Activated CD8-positive, alpha-beta T cell treated with anti-CD3 and anti-CD28 coated beads, Interleukin-2, amount 10 ng/mL, durations not matched to agents 7 days and 5 days (primary cell): ENCODE measurements around the gene TFAP2A. TPM values are rescaled to one million over a fixed set of nuclear protein-coding genes. Genes with fewer than 3 reads are reported as not detected.

Experiments used
- ATAC-seq: fragments of 150-1000 bp; cut with Tn5 transposase; one replicate; pipeline ENCODE4 v1.10.0; 2021; ENCODE audit warnings: moderate library complexity
- CTCF ChIA-PET: fragments of 350-600 bp; sonication (Branson Sonifier 250); formaldehyde crosslinking; loops from one replicate; lab custom pipeline; 2021; ENCODE audit warnings: antibody characterized with exemption; lab: Charles Lee
- POLR2A ChIA-PET: fragments of 350-600 bp; sonication (Branson Sonifier 250); formaldehyde crosslinking; loops from one replicate; lab custom pipeline; 2021; ENCODE audit warnings: antibody characterized with exemption; lab: Charles Lee
- DNase-seq: peaks from one replicate; pipeline ENCODE4 v3.0.0-alpha.2; 2020
- H3K27ac Mint-ChIP-seq: one replicate; pipeline ENCODE4 v1.8.0; 2021; ENCODE audit warnings: mild to moderate bottlenecking, mixed read lengths
- H3K27me3 Mint-ChIP-seq: one replicate; pipeline ENCODE4 v1.8.0; 2021; ENCODE audit warnings: low read depth, mixed read lengths
- H3K36me3 Mint-ChIP-seq: one replicate; pipeline ENCODE4 v1.8.0; 2021; ENCODE audit warnings: low read depth, mixed read lengths
- H3K4me1 Mint-ChIP-seq: one replicate; pipeline ENCODE4 v1.8.0; 2021; ENCODE audit warnings: low read depth, mixed read lengths
- H3K4me3 Mint-ChIP-seq: one replicate; pipeline ENCODE4 v1.8.0; 2021; ENCODE audit warnings: mild to moderate bottlenecking, mixed read lengths
- H3K9me3 Mint-ChIP-seq: one replicate; pipeline ENCODE4 v1.8.0; 2022; ENCODE audit warnings: mixed read lengths; ENCODE audit not compliant: insufficient read depth
- total RNA-seq, 2 experiments: library from RNA; stranded (reverse); gene quantifications; one replicate each; pipeline ENCODE4 v1.2.3, GENCODE V29; 2021

TFAP2A gene
- total RNA-seq, 2 experiments from 2014 or later, result not detected

DNA sequence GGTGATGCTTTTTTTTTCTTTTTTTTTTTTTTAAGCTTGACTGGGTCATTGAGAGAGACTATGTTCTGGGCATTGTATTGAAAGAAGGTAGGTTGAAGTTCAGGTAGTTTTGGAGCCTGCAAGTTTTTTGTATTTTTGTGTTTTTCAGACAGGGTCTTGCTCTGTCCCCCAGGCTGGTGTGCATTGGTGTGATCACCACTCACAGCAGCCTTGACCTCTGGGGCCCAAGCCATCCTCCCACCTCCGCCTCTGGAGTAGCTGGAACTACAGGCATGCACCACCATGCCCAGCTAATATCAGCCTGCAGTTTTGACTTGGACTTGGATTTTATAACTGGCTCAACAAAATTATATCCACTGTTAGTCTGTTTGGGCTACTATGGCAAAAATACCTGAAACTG, 31.7 kb upstream of the TFAP2A start:
- ATAC-seq (no peak), DNase-seq (no peak)
- H3K4me1 Mint-ChIP-seq, result no peaks in the 10 kb centered on the region
- no peak overlapping the region for H3K4me3 Mint-ChIP-seq
- no peaks in the 10 kb centered on the region for H3K36me3 Mint-ChIP-seq
- no peaks in the 10 kb centered on the region for H3K9me3 Mint-ChIP-seq
- ChIA-PET CTCF (no interaction called here), POLR2A (no interaction called here)
- H3K27me3 Mint-ChIP-seq, result no peaks in the 10 kb centered on the region
- H3K27ac Mint-ChIP-seq, result no peak overlapping the region

DNA sequence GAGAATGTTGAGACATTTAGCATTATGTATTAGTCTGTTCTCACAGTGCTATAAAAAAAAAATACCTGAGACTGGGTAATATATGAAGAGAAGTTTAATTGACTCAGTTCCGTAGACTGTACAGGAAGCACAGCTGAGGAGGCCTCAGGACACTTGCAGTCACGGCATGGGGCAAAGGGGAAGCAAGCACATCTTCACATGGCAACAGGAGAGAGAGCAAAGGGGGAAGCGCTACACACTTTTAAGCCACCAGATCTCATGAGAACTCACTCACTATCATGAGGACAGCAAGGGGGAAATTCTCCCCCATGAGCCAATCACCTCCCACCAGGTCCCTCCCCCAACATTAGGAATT, 26.8 kb upstream of the TFAP2A start:
- no peak overlapping the region for H3K27ac Mint-ChIP-seq
- H3K36me3 Mint-ChIP-seq, result no peaks in the 10 kb centered on the region
- H3K9me3 Mint-ChIP-seq, result no peaks in the 10 kb centered on the region
- no peak for ATAC-seq
- CTCF ChIA-PET, result no interaction called here
- no peak for DNase-seq
- no peaks in the 10 kb centered on the region for H3K4me1 Mint-ChIP-seq
- H3K4me3 Mint-ChIP-seq, result no peak overlapping the region
- peaks cover 3% of the 10 kb centered on the region for H3K27me3 Mint-ChIP-seq
- POLR2A ChIA-PET, result no interaction called here

DNA sequence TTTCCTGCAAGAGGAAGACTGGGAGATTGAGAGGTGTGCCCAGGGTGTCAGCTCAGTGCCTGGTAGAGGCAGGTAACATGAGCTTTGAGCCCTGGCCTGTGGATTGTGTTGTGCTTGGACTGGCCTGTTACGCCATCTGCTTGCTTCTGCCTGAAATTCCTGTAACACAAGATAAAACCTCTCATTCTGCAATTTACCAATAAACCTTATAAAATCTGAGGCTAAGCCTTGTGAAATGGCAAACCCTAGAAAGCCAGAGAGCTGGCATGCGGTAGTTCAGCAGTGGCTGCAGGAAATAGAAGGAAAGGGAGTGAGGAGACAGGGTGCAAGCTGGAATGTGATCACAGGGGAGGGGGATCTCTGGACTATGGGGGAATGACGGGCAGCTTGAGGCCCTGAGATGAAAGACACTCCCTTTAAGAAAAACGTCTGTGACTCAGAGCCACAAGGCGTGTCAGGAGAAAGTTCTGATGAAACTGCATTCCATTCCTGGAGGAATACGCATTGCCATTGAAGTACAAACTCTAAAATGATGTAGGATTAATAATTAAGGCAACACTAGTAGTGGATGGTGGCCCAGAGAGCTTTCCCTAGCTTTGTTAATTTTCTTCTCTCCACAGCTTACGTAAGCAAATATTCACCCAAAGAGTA, 26.3 kb upstream of the TFAP2A start:
- no peak overlapping the region for H3K4me3 Mint-ChIP-seq
- ChIA-PET CTCF (no interaction called here), POLR2A (no interaction called here)
- DNase-seq (no peak), ATAC-seq (no peak)
- H3K4me1 Mint-ChIP-seq, result no peaks in the 10 kb centered on the region
- no peaks in the 10 kb centered on the region for H3K36me3 Mint-ChIP-seq
- H3K9me3 Mint-ChIP-seq, result no peaks in the 10 kb centered on the region
- H3K27me3 Mint-ChIP-seq, result peaks cover 3% of the 10 kb centered on the region
- H3K27ac Mint-ChIP-seq, result no peak overlapping the region

DNA sequence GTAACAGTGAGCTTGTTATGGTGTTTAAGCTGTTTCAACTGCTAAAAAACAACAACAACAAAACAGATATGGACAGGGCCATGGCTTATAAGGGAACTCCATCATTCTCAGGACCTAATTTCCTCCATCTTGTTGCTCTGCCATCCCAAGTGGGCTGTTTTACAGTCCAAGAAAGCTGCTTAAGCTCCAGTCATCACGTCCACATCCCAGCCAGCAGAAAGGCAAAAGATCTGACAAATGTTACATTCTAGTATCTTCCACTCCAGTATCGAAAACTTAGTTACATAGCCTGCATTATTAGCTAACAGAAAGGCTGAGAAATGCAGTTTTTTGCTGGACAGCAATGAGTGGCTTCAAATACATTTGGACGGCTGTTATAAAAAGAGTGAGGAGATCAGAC, 23.0 kb upstream of the TFAP2A start:
- H3K27me3 Mint-ChIP-seq, result peaks cover 6% of the 10 kb centered on the region

DNA sequence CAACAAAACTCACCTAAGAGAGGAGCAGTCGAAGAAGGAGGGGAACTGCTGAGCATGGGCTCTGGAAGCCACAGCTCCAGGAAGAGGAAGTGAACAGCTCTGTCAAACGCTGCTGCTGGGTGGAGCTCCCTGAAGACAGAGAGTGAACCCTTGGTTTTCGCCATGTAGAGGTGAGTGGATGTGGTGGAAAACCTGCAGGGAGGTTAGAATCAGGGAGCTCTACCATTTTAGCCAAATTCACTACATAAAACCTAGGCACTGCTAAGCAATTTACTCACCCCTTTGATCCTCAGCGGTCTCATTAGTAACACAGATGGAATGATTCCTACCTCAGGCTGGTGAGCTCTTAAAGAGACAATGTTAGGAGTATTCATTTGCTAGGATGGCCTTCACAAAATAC, 19.4 kb upstream of the TFAP2A start:
- DNase-seq, result no peak
- Mint-ChIP-seq H3K27me3 (peaks cover 13% of the 10 kb centered on the region), H3K36me3 (no peaks in the 10 kb centered on the region), H3K27ac (no peak overlapping the region), H3K4me3 (no peak overlapping the region), H3K9me3 (no peaks in the 10 kb centered on the region), H3K4me1 (peaks cover 19% of the 10 kb centered on the region)
- POLR2A ChIA-PET, result no interaction called here
- CTCF ChIA-PET, result interaction anchor here (0.7 to 1.6 kb wide), 8 partner anchors 10 to 429 kb away, joined by 3 to 6 read pairs (median 4); partner anchors contain the start of gene TFAP2A
- no peak for ATAC-seq

More for the DNA sequence above, 23.0 kb upstream of the TFAP2A start:
- Mint-ChIP-seq H3K4me1 (peaks cover 12% of the 10 kb centered on the region), H3K27ac (no peak overlapping the region), H3K4me3 (no peak overlapping the region), H3K36me3 (no peaks in the 10 kb centered on the region), H3K9me3 (no peaks in the 10 kb centered on the region)
- ATAC-seq (no peak), DNase-seq (no peak)
- ChIA-PET POLR2A (no interaction called here), CTCF (interaction anchor here (0.9 kb wide), 1 partner anchor 8 kb away, joined by 3 read pairs; no protein-coding TSS in a partner anchor)

DNA sequence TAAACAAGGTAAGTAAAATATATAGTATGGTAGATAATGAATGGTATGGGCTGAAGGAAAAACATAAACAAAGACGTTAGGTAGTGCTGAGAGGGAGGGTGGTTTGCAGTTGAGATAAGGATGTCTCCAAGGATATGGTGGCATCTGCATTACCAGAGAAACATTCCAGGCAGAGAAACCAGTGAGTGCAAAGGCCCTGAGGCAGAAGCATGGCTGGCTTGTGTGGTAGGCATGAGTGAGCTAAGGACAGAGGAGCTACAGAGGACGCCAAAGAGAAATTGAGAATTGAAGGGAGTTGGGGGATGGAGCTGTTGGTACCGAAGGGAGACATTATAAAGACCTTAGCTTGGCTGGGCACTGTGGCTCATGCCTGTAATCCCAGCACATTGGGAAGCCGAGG, 18.4 kb upstream of the TFAP2A start:
- ChIA-PET POLR2A (no interaction called here), CTCF (interaction anchor here (1.4 kb wide), 1 partner anchor 9 kb away, joined by 4 read pairs; no protein-coding TSS in a partner anchor)
- Mint-ChIP-seq H3K4me3 (no peak overlapping the region), H3K27me3 (peaks cover 20% of the 10 kb centered on the region), H3K9me3 (no peaks in the 10 kb centered on the region), H3K36me3 (no peaks in the 10 kb centered on the region), H3K4me1 (peaks cover 19% of the 10 kb centered on the region), H3K27ac (no peak overlapping the region)
- DNase-seq (no peak), ATAC-seq (no peak)

DNA sequence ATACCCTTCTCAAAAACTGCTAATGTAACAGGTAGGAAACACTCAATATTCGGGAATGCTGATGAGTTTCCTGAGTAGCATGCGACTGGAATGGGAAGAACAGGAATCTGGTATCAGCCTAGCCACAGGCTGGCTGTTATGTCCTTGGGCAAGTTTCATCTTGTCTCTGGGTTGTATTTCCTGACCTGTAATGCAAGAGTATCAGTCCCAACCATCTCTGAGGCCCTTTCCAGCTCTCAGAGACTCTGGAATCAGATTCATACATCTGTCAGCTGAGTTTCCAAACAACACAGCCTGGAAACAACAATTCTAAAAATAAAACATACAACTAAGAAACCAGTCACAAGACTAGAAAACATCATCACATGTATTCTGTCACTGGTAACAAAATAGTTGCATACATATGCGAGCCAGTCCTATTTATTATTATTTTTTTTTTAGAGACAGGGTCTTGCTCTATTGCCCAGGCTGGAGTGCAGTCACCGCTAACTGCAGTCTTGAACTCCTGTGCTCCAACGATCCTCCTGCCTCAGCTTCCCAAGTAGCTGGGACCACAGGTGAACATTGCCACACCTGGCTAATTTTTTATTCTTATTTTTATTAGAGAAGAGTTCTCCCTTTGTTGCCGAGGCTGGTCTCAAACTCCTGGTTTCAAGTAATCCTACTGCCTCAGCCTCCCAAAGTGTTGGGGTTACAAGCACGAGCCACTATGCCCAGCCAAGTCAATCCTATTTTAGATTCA, 16.7 kb upstream of the TFAP2A start:
- H3K27me3 Mint-ChIP-seq, result peaks cover 31% of the 10 kb centered on the region
- no peaks in the 10 kb centered on the region for H3K36me3 Mint-ChIP-seq
- ATAC-seq, result no peak
- H3K4me1 Mint-ChIP-seq, result peaks cover 22% of the 10 kb centered on the region
- ChIA-PET CTCF (no interaction called here), POLR2A (no interaction called here)
- DNase-seq, result no peak
- no peak overlapping the region for H3K4me3 Mint-ChIP-seq
- H3K27ac Mint-ChIP-seq, result no peak overlapping the region
- no peaks in the 10 kb centered on the region for H3K9me3 Mint-ChIP-seq

DNA sequence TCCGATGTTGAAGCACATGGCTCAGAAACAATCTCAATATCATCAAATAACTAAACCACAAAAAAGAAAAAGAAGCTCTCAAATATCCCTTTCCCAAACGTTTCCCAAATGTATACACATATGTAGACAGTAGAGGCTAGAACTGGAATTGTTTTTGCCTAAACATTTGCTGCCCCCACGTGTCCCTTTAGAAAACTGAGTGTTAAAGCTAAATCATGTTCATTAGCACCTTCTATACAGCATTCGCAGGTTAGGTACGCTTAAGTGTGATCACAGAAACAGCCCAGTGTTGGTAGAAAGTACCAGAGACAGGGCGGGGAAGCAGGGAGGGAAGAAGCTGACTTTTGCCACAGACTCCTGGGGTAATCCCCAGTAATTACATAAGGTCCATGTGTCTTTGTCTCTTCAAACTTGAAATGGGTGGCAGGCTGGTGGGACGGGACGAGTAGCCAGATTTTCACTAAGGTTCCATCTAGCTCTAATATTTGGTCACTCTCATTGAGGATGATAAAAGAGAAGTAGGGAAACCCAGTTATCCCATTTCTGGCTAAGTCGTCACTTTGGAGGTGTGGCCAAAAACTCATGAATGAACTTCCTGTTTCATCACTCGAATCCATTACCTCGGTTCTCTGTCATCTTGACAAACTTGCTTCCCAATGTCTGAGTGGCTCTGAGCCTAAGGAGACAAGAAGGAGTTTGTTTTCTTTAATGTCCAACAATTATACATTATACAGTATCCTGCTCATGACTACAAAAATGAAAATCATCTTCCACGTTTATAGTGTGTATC, 15.0 kb upstream of the TFAP2A start:
- Mint-ChIP-seq H3K27ac (no peak overlapping the region), H3K4me3 (no peak overlapping the region), H3K36me3 (peaks cover 3% of the 10 kb centered on the region), H3K4me1 (peaks cover 29% of the 10 kb centered on the region), H3K9me3 (no peaks in the 10 kb centered on the region), H3K27me3 (peaks cover 45% of the 10 kb centered on the region)
- ChIA-PET POLR2A (interaction anchor here (0.6 kb wide), 1 partner anchor 350 kb away, joined by 3 read pairs; no protein-coding TSS in a partner anchor), CTCF (interaction anchor here (1.0 to 1.7 kb wide), 9 partner anchors 8 to 1461 kb away, joined by 3 to 13 read pairs (median 3); no protein-coding TSS in a partner anchor)
- no peak for DNase-seq
- peak; percentile 33 for ATAC-seq

DNA sequence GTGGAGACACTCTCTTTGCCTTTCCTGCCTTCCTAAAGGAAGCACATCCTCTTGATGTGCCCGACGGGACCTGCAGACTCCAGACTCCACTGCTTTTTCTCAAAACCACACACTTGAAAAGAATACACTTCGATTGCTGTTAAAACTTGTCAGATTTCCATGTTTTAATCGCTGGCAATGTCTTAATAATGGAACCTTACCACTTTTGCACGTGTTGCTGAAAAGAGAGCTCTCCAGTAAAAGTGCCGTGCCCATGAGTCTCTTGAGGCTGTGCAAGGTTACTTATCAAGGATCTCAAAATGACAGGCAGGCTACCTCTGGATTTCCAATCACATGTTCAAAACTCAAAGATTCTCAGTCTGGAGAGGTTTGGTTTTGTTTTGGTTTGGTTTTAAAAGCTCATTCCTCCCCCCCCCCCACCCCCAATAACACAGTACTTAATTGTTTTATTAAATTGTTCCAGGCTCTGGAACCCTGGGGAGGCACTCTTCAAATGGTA, 12.0 kb upstream of the TFAP2A start:
- peak overlapping the region; percentile 53 for H3K4me3 Mint-ChIP-seq
- POLR2A ChIA-PET, result no interaction called here
- ATAC-seq (no peak), DNase-seq (no peak)
- H3K9me3 Mint-ChIP-seq, result no peaks in the 10 kb centered on the region
- H3K27ac Mint-ChIP-seq, result no peak overlapping the region
- peaks cover 17% of the 10 kb centered on the region for H3K4me1 Mint-ChIP-seq
- CTCF ChIA-PET, result interaction anchor here (1.7 kb wide), 1 partner anchor 10 kb away, joined by 3 read pairs; no protein-coding TSS in a partner anchor
- peaks cover 3% of the 10 kb centered on the region for H3K36me3 Mint-ChIP-seq
- H3K27me3 Mint-ChIP-seq, result peaks cover 73% of the 10 kb centered on the region

DNA sequence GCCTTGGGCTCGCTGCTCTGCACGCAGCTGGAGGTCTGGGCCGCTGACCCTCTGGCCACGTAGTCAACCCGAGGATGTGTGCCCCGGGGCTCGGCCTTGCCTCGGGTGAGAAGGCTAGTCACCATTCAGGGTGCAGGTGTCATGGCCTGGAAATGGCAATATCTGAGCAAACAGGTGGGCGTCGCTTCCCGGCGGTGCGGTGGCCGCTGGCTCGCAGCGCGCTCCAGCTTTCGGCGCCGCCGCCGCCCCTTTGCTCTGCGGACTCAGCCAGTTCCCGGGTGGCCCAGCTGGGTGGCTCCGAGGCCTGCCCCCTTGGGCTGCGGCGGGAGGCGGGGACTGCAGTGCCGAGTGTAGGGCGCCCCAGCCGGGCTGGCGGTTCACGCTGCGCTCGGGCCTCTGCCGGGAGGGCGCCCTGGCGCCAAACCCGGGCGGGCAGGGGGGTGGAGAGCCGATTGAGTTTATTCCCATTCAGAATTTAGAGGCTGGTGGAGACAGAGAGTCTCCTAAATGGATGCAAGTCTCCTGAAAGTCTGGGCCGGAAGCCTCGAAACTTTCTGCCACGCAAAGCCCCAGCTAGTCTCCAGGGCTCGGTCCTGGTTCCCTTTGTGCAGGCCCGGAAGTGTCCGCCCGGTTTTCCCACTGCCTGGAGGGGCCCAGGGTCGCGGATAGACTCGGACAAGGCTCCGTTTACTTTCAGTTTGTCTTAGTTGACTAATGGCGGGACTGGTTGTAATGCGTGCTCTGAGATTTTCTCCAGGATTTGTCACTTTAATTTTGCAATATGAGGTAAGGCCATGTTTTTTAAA, 11.3 kb upstream of the TFAP2A start:
- Mint-ChIP-seq H3K4me3 (peak overlapping the region; percentile 53), H3K27me3 (peaks cover 78% of the 10 kb centered on the region), H3K27ac (no peak overlapping the region), H3K36me3 (peaks cover 7% of the 10 kb centered on the region), H3K4me1 (peaks cover 17% of the 10 kb centered on the region), H3K9me3 (no peaks in the 10 kb centered on the region)
- ChIA-PET POLR2A (no interaction called here), CTCF (interaction anchor here (1.7 kb wide), 1 partner anchor 11 kb away, joined by 3 read pairs; no protein-coding TSS in a partner anchor)
- ATAC-seq (peak; percentile 54), DNase-seq (no peak)
